Measurements from ENCODE around the gene TSPYL4. TPM values are rescaled to one million over a fixed set of nuclear protein-coding genes. Genes with fewer than 3 reads are reported as not detected.
A peak's percentile ranks its signal among the peaks of the same experiment; 100 is the strongest.

The TSPYL4 gene
- total RNA-seq, 4 donors from 2014 or later: 2.8 to 4.8 (median 3.8) TPM

GRCh38 chr6:116214681-116215080 is 39.2 kb downstream of the TSPYL4 start:
- Histone ChIP-seq H3K36me3 (no peaks in the 10 kb centered on the region), H3K4me3 (no peak overlapping the region), H3K9me3 (no peaks in the 10 kb centered on the region), H3K4me1 (no peaks in the 10 kb centered on the region), H3K27me3 (no peaks in the 10 kb centered on the region), H3K27ac (no peak overlapping the region)
- TF ChIP-seq CTCF (IDR thresholded peaks at IDR 0.05 in 4 of 5, conservative IDR thresholded peaks at IDR 0.05 in 1 of 5) (no peak), POLR2A (IDR thresholded peaks at IDR 0.05) (no peak)
- DNase-seq: no peak
- intact Hi-C loops (cut with DNase I; ENCODE audit: low total_unique reads) (loop anchor here (5.0 kb wide), 1 partner anchor 348 kb away; no protein-coding TSS in a partner anchor), in situ Hi-C loops (cut with MboI; ENCODE audit: low sequenced_read_pairs in 4 of 4) (no loop called here)
- no peak for ATAC-seq

GRCh38 chr6:116210750-116211425 is 43.0 kb downstream of the TSPYL4 start:
- in situ Hi-C loops (cut with MboI; ENCODE audit: low sequenced_read_pairs in 4 of 4) (no loop called here), intact Hi-C loops (cut with DNase I; ENCODE audit: low total_unique reads) (no loop called here)
- Histone ChIP-seq H3K27ac (no peak overlapping the region), H3K27me3 (no peaks in the 10 kb centered on the region), H3K4me3 (no peak overlapping the region), H3K9me3 (no peaks in the 10 kb centered on the region), H3K4me1 (no peaks in the 10 kb centered on the region), H3K36me3 (no peaks in the 10 kb centered on the region)
- DNase-seq (peak; percentile 24 to 61), ATAC-seq (peak; percentile 85 to 91)
- TF ChIP-seq CTCF (IDR thresholded peaks at IDR 0.05 in 4 of 5, conservative IDR thresholded peaks at IDR 0.05 in 1 of 5): no peak
- TF ChIP-seq POLR2A (IDR thresholded peaks at IDR 0.05): no peak

- DNase-seq: no peak
- no peak for TF ChIP-seq CTCF (IDR thresholded peaks at IDR 0.05 in 4 of 5, conservative IDR thresholded peaks at IDR 0.05 in 1 of 5)
- TF ChIP-seq POLR2A (IDR thresholded peaks at IDR 0.05): no peak
- intact Hi-C loops (cut with DNase I; ENCODE audit: low total_unique reads): no loop called here
- Histone ChIP-seq H3K4me1 (no peaks in the 10 kb centered on the region), H3K27ac (no peak overlapping the region), H3K36me3 (no peaks in the 10 kb centered on the region), H3K4me3 (no peak overlapping the region), H3K27me3 (no peaks in the 10 kb centered on the region), H3K9me3 (no peaks in the 10 kb centered on the region)
- in situ Hi-C loops (cut with MboI; ENCODE audit: low sequenced_read_pairs in 4 of 4): no loop called here
- no peak for ATAC-seq
Measured at GRCh38 chr6:116210316-116210715, 43.6 kb downstream of the TSPYL4 start.

- Histone ChIP-seq H3K9me3 (no peaks in the 10 kb centered on the region), H3K27me3 (no peaks in the 10 kb centered on the region), H3K4me1 (no peaks in the 10 kb centered on the region), H3K27ac (no peak overlapping the region), H3K36me3 (no peaks in the 10 kb centered on the region), H3K4me3 (no peak overlapping the region)
- DNase-seq (no peak), ATAC-seq (no peak)
- intact Hi-C loops (cut with DNase I; ENCODE audit: low total_unique reads) (no loop called here), in situ Hi-C loops (cut with MboI; ENCODE audit: low sequenced_read_pairs in 4 of 4) (no loop called here)
- TF ChIP-seq POLR2A (IDR thresholded peaks at IDR 0.05) (no peak), CTCF (IDR thresholded peaks at IDR 0.05 in 4 of 5, conservative IDR thresholded peaks at IDR 0.05 in 1 of 5) (no peak)
Measured at GRCh38 chr6:116208056-116208785, 45.7 kb downstream of the TSPYL4 start.

Data from gastrocnemius medialis (tissue), 4 donors.